Stimulated activated CD4-positive, alpha-beta T cell treated with anti-CD3 and anti-CD28 coated beads, Interleukin-4, amount 100 ng/mL, for 24 hours (primary cell): ENCODE data around the gene CSNK1D.
A peak's percentile ranks its signal among the peaks of the same experiment; 100 is the strongest.

Experiments used
- DNase-seq: peaks from one replicate; pipeline ENCODE4 v3.0.0-alpha.2; 2020

The CSNK1D gene

GRCh38 chr17:82249896-82250581 lies 23.5 kb downstream of the CSNK1D start:
- no peak for DNase-seq

- DNase-seq = no peak
Measured at GRCh38 chr17:82248815-82249674, 24.5 kb downstream of the CSNK1D start.

GRCh38 chr17:82247856-82248671 lies 25.4 kb downstream of the CSNK1D start:
- no peak for DNase-seq

GRCh38 chr17:82247182-82247823 lies 26.2 kb downstream of the CSNK1D start:
- no peak for DNase-seq

GRCh38 chr17:82246365-82247181 lies 26.9 kb downstream of the CSNK1D start:
- DNase-seq = no peak

- no peak for DNase-seq
Measured at GRCh38 chr17:82246040-82246364, 27.5 kb downstream of the CSNK1D start.

- DNase-seq = no peak
Measured at GRCh38 chr17:82245134-82246039, 28.1 kb downstream of the CSNK1D start.

- DNase-seq = no peak
Measured at GRCh38 chr17:82244413-82245133, 28.9 kb downstream of the CSNK1D start.

- no peak for DNase-seq
Measured at GRCh38 chr17:82243648-82244412, 29.7 kb downstream of the CSNK1D start.

- no peak for DNase-seq
Measured at GRCh38 chr17:82242977-82243647, 30.4 kb downstream of the CSNK1D start.

GRCh38 chr17:82242698-82242976 lies 30.9 kb downstream of the CSNK1D start:
- no peak for DNase-seq

GRCh38 chr17:82241926-82242697 lies 31.4 kb downstream of the CSNK1D start:
- DNase-seq = no peak

- peak; percentile 57 for DNase-seq
Measured at GRCh38 chr17:82241183-82241925, 32.1 kb downstream of the CSNK1D start.

- DNase-seq = no peak
Measured at GRCh38 chr17:82240506-82241182, 32.9 kb downstream of the CSNK1D start.

GRCh38 chr17:82239926-82240505 lies 33.5 kb downstream of the CSNK1D start:
- DNase-seq = no peak

- DNase-seq = no peak
Measured at GRCh38 chr17:82239401-82239925, 34.0 kb downstream of the CSNK1D start.
